PC-9 (cell line): Measurements from ENCODE around the gene AQP2.

Source experiments
- EZH2 ChIP-seq: fragments of 200-600 bp; sonication (generic); IDR thresholded peaks from 2 replicates; pipeline ENCODE4 v1.8.0; 2017; ENCODE audit warnings: antibody characterized with exemption, low read depth
- TF ChIP-seq, protein P1 (sequence below): fragments of 200-600 bp; sonication (generic); conservative IDR thresholded peaks from 2 replicates; pipeline ENCODE4 v1.6.1; 2017; ENCODE audit warnings: mixed run types, antibody characterized with exemption, mild to moderate bottlenecking, moderate library complexity

GRCh38 chr12:49982246-49983087 lies 31.9 kb downstream of the AQP2 start:
- TF ChIP-seq, protein P1, sequence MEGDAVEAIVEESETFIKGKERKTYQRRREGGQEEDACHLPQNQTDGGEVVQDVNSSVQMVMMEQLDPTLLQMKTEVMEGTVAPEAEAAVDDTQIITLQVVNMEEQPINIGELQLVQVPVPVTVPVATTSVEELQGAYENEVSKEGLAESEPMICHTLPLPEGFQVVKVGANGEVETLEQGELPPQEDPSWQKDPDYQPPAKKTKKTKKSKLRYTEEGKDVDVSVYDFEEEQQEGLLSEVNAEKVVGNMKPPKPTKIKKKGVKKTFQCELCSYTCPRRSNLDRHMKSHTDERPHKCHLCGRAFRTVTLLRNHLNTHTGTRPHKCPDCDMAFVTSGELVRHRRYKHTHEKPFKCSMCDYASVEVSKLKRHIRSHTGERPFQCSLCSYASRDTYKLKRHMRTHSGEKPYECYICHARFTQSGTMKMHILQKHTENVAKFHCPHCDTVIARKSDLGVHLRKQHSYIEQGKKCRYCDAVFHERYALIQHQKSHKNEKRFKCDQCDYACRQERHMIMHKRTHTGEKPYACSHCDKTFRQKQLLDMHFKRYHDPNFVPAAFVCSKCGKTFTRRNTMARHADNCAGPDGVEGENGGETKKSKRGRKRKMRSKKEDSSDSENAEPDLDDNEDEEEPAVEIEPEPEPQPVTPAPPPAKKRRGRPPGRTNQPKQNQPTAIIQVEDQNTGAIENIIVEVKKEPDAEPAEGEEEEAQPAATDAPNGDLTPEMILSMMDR: no peak
- no peak for TF ChIP-seq EZH2
